Activated T-helper 2 cell treated with anti-CD3 and anti-CD28 coated beads, Interferon-gamma antibody, Interleukin-2, Interleukin-4, amounts not matched to agents 10 μg/mL and 5 μg/mL and 100 μg/mL, durations not matched to agents 14 hours and 24 hours and 36 hours (primary cell): ENCODE data around the gene KRTAP13-3. TPM values are rescaled to one million over a fixed set of nuclear protein-coding genes. Genes with fewer than 3 reads are reported as not detected.

ENCODE experiments used
- DNase-seq: peaks from one replicate; pipeline ENCODE4 v3.0.0; 2021; ENCODE audit warnings: low spot score
- H3K27ac Mint-ChIP-seq: one replicate; pipeline ENCODE4 v1.8.0; 2021; ENCODE audit warnings: mixed read lengths
- H3K27me3 Mint-ChIP-seq: one replicate; pipeline ENCODE4 v1.8.0; 2021; ENCODE audit warnings: low read depth, mixed read lengths
- H3K36me3 Mint-ChIP-seq: one replicate; pipeline ENCODE4 v1.8.0; 2021; ENCODE audit warnings: low read depth, mixed read lengths
- H3K4me1 Mint-ChIP-seq: one replicate; pipeline ENCODE4 v1.8.0; 2021; ENCODE audit warnings: low read depth, mixed read lengths
- H3K4me3 Mint-ChIP-seq: one replicate; pipeline ENCODE4 v1.8.0; 2021; ENCODE audit warnings: low read depth, mild to moderate bottlenecking, moderate library complexity, mixed read lengths
- H3K9me3 Mint-ChIP-seq: one replicate; pipeline ENCODE4 v1.8.0; 2021; ENCODE audit warnings: mixed read lengths
- intact Hi-C: fragments of 100-400 bp; cut with micrococcal nuclease; formaldehyde crosslinking; loops from one replicate; pipeline ENCODE4 v1.15.1; 2023
- total RNA-seq: library from RNA; stranded (reverse); gene quantifications from 2 replicates; pipeline ENCODE4 v1.2.3, GENCODE V29; 2022

KRTAP13-3 gene
- total RNA-seq, 1 donor from 2014 or later = not detected

DNA sequence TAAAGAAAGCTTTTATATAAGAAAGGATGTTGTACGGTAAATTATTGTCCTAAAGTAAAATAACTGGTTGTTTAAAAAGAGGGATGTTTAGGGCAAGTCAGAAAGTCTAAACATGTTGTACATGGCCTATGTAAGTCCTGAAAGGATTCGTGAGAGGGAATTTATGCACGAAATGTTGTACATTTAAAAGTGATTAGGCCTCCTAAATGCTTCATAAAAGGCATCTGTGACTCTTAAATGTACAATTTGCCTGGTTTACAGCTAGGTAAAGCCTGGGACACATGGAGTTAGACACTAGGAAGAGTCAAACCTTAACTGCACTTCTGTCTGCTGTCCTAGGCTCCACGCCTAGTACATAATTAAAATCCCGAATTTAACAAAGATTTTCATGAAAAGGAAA is 9.7 kb downstream of the KRTAP13-3 start:
- Mint-ChIP-seq H3K27me3 (no peaks in the 10 kb centered on the region), H3K36me3 (no peaks in the 10 kb centered on the region), H3K4me1 (no peaks in the 10 kb centered on the region), H3K9me3 (peaks cover 3% of the 10 kb centered on the region), H3K27ac (no peak overlapping the region), H3K4me3 (no peak overlapping the region)
- no peak for DNase-seq
- intact Hi-C loops = no loop called here

DNA sequence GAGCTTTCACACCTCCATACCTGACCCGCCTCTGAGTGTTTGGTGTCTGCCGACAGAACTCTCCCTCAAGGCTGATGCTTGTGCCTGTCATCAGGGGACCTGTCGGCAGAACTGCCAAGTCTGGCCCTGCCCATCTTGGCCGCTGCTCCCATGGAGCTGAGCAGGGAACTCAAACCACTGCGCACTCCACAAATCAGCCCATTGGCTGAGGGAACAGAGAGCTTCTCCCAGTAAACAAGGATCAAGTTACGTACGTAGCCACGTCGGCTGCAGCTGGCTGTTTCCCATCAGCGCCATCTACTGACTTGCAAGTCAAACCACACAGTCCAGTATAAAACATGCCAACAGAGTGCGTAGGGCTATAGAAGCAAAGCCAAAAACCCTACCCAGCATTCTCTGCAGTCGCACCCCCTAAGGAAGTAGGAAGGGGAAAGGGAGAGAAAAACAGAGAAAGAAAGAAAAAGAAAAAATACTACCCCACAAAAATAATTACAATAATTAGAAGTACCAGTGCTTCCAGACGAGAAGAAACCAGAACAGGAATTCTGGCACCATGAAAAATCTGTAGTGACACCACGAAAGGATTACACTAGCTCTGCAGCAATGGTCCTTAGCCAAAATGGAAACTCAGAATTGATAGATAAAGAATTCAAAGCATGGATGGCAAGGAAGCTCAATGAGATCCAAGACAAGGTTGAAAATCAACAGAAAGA is 16.8 kb downstream of the KRTAP13-3 start:
- intact Hi-C loops = no loop called here
- Mint-ChIP-seq H3K27ac (no peak overlapping the region), H3K36me3 (no peaks in the 10 kb centered on the region), H3K4me3 (peak overlapping the region; percentile 57), H3K4me1 (peaks cover 3% of the 10 kb centered on the region), H3K9me3 (peaks cover 5% of the 10 kb centered on the region), H3K27me3 (peaks cover 5% of the 10 kb centered on the region)
- peak; percentile 11 for DNase-seq

- Mint-ChIP-seq H3K27ac (no peak within 1 kb of the TSS), H3K36me3 (no peaks in the 10 kb centered on the region), H3K4me3 (no peak within 1 kb of the TSS), H3K27me3 (no peaks in the 10 kb centered on the region), H3K9me3 (no peaks in the 10 kb centered on the region), H3K4me1 (no peaks in the 10 kb centered on the region)
- no peak for DNase-seq
- intact Hi-C loops = no loop called here
Observed at GRCh38 chr21:30395731-30396130, 30.0 kb downstream of the KRTAP13-3 start, which contains the start of gene KRTAP13-1. KRTAP13-1 (plus strand) TSS chr21:30396031; CDS start chr21:30396087, 56 bp downstream.

DNA sequence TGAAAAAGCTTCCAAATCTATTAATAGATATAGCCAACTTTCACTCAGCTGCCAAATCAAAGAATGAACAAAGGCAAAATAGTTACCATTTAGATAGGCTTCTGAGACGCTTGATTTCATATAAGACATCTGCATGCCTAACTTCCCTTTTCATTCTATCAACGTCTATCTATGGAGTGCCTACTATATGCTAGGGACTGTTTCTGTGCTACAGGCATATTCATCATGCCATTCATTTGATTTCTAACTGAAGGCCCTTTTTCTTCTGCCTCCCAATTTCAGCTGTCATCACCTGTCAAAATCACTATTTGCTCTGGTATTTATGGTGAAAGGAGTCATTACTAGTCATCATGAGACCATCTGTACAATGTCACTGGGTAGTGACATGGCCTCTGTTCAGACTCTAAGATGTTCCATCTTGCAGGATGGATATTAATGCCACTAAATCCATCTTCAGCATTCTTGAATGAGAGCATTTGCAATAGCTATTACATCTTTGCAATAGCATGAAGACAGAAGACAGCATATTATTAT is 34.2 kb downstream of the KRTAP13-3 start:
- no peak overlapping the region for H3K4me3 Mint-ChIP-seq
- H3K27ac Mint-ChIP-seq = no peak overlapping the region
- H3K4me1 Mint-ChIP-seq = no peaks in the 10 kb centered on the region
- DNase-seq = no peak
- no peaks in the 10 kb centered on the region for H3K27me3 Mint-ChIP-seq
- intact Hi-C loops = no loop called here
- H3K9me3 Mint-ChIP-seq = no peaks in the 10 kb centered on the region
- H3K36me3 Mint-ChIP-seq = no peaks in the 10 kb centered on the region

DNA sequence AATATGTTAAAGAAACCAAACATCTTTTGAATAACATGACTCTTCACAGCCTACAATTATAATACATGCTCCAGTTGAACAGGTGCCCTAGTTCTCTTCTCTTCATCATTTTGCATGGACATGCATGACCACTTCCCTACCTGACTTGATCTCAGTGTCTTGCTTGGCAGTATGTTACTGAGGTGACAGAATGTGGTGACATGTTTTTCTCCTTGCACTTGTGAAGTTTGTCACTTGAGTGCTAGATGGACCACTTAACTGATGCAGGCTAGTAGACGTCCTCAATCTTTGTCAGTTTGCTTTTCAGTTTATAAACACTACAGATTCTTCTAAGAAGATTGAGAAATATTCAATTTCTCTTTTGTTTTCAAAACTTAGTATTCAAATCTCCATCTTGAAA is 43.5 kb downstream of the KRTAP13-3 start:
- Mint-ChIP-seq H3K9me3 (no peaks in the 10 kb centered on the region), H3K36me3 (no peaks in the 10 kb centered on the region), H3K27ac (no peak overlapping the region), H3K4me1 (no peaks in the 10 kb centered on the region), H3K27me3 (no peaks in the 10 kb centered on the region), H3K4me3 (no peak overlapping the region)
- no peak for DNase-seq
- intact Hi-C loops = no loop called here

Other genes starting within 250 kb of the KRTAP13-3 start
- gene CLDN8, start 209.8 kb downstream of the KRTAP13-3 start, total RNA-seq = not detected in 2 replicates
- gene KRTAP24-1, start 143.0 kb downstream of the KRTAP13-3 start, total RNA-seq = not detected in 2 replicates
- gene KRTAP25-1, start 136.4 kb downstream of the KRTAP13-3 start, total RNA-seq = not detected in 2 replicates
- gene KRTAP26-1, start 105.6 kb downstream of the KRTAP13-3 start, total RNA-seq = not detected in 2 replicates
- not detected in 2 replicates for gene KRTAP27-1, start 88.2 kb downstream of the KRTAP13-3 start, total RNA-seq
- not detected in 2 replicates for gene KRTAP23-1, start 77.3 kb downstream of the KRTAP13-3 start, total RNA-seq
- not detected in 2 replicates for gene KRTAP13-2, start 53.7 kb downstream of the KRTAP13-3 start, total RNA-seq
- gene KRTAP13-1, start 29.9 kb downstream of the KRTAP13-3 start, total RNA-seq = not detected in 2 replicates
- gene KRTAP13-4, start 4.3 kb upstream of the KRTAP13-3 start, total RNA-seq = not detected in 2 replicates
- not detected in 2 replicates for gene KRTAP15-1, start 14.3 kb upstream of the KRTAP13-3 start, total RNA-seq
- gene KRTAP19-1, start 54.4 kb upstream of the KRTAP13-3 start, total RNA-seq = not detected in 2 replicates
- not detected in 2 replicates for gene KRTAP19-2, start 61.5 kb upstream of the KRTAP13-3 start, total RNA-seq
- not detected in 2 replicates for gene KRTAP19-3, start 66.1 kb upstream of the KRTAP13-3 start, total RNA-seq
- not detected in 2 replicates for gene KRTAP19-4, start 71.2 kb upstream of the KRTAP13-3 start, total RNA-seq
- gene KRTAP19-5, start 76.2 kb upstream of the KRTAP13-3 start, total RNA-seq = not detected in 2 replicates
- not detected in 2 replicates for gene KRTAP19-6, start 115.9 kb upstream of the KRTAP13-3 start, total RNA-seq
- not detected in 2 replicates for gene KRTAP19-7, start 135.4 kb upstream of the KRTAP13-3 start, total RNA-seq
- not detected in 2 replicates for gene KRTAP22-2, start 164.5 kb upstream of the KRTAP13-3 start, total RNA-seq
- gene KRTAP6-3, start 166.5 kb upstream of the KRTAP13-3 start, total RNA-seq = not detected in 2 replicates
- not detected in 2 replicates for gene KRTAP6-2, start 173.0 kb upstream of the KRTAP13-3 start, total RNA-seq
- gene KRTAP22-1, start 175.2 kb upstream of the KRTAP13-3 start, total RNA-seq = not detected in 2 replicates
- gene KRTAP6-1, start 188.0 kb upstream of the KRTAP13-3 start, total RNA-seq = not detected in 2 replicates
- gene KRTAP20-1, start 190.5 kb upstream of the KRTAP13-3 start, total RNA-seq = not detected in 2 replicates
- not detected in 2 replicates for gene KRTAP20-4, start 194.7 kb upstream of the KRTAP13-3 start, total RNA-seq
- gene KRTAP20-2, start 209.3 kb upstream of the KRTAP13-3 start, total RNA-seq = not detected in 2 replicates
- not detected in 2 replicates for gene KRTAP20-3, start 216.9 kb upstream of the KRTAP13-3 start, total RNA-seq